GM21367 (cell line): ENCODE data around the gene NKAP.
"Not testable (repeated sequence)": the region's sequence is repeated elsewhere in the genome, so short reads cannot be mapped to it uniquely, and the experiment has no call there.

Experiments
- ATAC-seq: cut with Tn5 transposase; IDR thresholded peaks from one replicate; pipeline ENCODE4 v1.9.1; 2021; ENCODE audit not compliant: unreplicated experiment

Gene NKAP

GRCh38 chrX:119941336-119941735 is 2.2 kb downstream of the NKAP start:
- no peak for ATAC-seq

DNA sequence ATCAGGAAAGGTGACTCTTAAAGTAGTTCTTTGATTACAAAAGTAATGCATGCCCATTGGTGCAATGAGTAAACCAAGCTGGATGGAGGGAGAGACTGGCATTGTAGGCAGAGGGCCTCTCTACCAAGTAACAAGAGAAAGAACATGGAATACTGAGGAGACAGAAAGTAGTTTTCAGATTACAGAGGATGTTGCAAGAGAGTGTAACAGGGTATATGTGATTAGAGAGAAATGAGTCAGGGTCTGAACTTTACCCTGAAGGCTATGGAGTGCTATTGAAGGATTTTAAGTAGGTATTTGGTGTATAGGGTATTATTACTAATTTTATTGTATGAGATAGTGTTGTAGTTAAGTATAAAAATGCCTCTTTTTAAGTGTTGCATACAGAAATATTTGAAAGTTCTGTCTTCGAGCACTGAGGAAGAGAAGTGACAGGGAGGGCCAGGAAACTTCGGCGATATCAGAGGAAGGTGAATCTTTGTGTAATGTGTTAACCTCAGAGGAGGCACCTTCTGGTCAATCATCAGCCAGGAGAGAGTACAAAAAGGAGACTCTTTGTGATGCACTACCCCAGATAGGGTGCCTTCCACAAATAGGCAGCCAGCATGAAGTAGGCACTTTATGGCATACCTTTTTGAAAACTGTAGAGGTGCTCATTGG is 8.2 kb downstream of the NKAP start:
- no peak for ATAC-seq

- not testable (repeated sequence) for ATAC-seq
These were observed 21.2 kb downstream of the NKAP start for GRCh38 chrX:119922391-119922790.

DNA sequence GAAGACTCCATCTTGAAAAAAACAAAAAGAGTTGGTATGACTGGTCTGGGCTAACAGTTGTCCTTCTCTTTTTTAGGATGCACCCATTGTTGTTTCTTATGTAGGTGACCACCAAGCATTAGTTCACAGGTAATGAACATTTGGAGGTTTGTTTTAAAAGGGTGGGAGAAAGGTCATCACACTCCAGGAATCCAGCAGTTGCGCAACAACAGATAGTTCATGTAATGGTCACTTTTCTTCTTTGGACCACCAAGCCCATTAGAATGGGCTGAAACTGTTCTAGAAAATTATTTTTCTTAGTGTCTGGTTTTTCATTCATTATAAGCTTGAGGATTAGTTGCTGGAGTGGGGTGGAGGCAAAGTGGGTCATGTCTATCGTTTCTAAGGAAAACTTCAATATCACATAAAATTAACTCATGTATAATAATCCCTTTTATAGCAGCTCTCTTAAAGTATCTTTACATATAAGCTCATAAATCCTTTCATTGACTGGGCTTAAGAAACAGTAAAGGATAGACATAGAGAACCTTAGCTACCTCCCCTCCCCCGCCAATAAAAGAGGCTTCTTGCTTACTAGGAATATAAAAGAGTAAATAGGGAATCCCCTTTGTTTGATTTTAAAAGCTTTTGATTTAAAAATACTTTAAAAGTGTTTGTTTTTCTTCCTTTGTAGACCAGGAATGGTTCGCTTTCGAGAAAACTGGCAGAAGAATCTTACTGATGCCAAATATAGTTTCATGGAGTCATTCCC is 23.5 kb downstream of the NKAP start:
- no peak for ATAC-seq

GRCh38 chrX:119917877-119918276 is 25.7 kb downstream of the NKAP start:
- no peak for ATAC-seq

DNA sequence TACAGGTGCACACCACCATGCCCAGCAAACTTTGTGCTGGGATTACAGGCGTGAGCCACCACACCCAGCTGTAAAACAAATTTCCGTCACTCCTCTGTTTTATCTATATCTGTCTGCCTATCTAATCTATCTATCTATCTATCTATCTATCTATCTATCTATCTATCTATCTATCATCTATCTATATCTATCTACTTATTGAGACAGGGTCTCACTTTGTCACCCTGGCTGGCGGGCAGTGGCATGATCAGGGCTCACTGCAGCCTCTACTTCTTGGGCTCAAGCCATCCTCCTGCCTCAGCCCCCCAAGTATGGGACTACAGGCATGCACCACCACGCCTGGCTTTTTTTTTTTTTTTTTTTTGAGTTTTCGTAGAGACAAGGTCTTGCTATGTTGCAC is 27.2 kb downstream of the NKAP start:
- no peak for ATAC-seq

- ATAC-seq: no peak
These were observed 42.6 kb downstream of the NKAP start for GRCh38 chrX:119900976-119901375.

DNA sequence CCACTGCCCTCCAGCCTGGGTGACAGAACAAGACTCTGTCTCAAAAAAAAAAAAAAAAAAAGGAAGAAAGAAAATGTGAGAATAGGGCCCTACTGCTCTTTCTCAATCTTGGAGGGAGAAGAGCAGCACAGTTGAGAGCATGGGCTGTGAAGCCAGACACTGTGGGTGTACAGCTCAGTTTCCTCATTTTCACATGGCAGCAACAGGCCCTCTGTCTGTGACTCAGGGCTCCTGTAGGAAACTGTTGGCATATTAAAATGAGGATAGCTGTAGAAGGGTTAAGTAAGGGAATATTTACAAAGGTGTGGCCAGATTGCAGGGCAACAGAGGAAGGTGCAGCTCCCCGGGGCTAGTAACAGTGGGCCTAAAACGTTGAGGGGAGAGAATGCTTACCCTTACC is 44.4 kb downstream of the NKAP start:
- no peak for ATAC-seq

GRCh38 chrX:119895843-119896326 is 47.7 kb downstream of the NKAP start, which contains the start of gene AKAP14:
Gene AKAP14 (plus strand): TSS chrX:119895893. CDS start chrX:119903224, 7,331 bp downstream.
- ATAC-seq: no peak

GRCh38 chrX:119891961-119892692 is 51.4 kb downstream of the NKAP start:
- ATAC-seq: not testable (repeated sequence)

DNA sequence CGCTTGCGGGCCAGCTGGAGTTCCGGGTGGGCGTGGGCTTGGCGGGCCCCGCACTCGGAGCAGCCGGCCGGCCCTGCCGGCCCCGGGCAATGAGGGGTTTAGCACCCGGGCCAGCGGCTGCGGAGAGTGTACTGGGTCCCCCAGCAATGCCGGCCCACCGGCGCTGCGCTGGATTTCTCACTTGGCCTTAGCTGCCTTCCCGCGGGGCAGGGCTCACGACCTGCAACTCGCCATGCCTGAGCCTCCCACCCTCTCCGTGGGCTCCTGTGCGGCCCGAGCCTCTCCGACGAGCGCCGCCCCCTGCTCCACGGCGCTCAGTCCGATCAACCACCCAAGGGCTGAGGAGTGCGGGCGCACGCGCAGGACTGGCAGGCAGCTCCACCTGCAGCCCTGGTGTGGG is 52.9 kb downstream of the NKAP start:
- not testable (repeated sequence) for ATAC-seq

DNA sequence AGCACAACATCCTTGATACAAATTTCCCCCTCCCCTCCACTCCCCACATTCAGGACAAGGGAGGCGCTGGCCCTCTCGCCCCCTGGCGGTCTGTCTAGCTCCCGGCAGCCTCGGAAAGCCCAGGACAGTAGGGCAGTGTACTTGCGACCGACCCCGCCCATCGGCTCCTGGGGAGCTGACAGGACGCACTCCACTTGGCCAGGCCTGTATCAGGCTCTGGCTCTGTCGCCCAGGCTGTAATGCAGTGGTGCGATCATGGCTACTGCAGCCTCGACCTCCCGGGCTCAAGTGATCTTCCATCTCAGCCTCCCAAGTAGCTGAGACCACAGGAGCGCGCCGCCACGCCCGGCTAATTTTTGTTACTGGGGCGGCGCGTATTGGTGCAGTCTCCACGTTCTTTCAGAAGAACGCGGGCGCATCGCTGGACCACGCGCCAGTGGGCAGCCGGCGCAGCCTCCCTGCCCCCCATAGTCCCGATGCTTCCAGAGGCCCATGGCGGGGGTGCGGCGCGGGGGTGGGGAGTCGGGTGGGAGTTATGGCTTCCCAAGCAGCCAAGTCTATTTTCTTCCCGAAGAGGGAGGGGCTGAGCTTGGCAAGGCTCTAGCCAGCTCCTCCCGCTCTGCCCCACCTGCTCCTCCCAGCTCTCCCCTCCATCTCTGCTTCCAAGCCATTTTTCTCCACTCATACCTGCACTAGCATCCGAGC is 55.7 kb downstream of the NKAP start:
- peak; percentile 81 for ATAC-seq

DNA sequence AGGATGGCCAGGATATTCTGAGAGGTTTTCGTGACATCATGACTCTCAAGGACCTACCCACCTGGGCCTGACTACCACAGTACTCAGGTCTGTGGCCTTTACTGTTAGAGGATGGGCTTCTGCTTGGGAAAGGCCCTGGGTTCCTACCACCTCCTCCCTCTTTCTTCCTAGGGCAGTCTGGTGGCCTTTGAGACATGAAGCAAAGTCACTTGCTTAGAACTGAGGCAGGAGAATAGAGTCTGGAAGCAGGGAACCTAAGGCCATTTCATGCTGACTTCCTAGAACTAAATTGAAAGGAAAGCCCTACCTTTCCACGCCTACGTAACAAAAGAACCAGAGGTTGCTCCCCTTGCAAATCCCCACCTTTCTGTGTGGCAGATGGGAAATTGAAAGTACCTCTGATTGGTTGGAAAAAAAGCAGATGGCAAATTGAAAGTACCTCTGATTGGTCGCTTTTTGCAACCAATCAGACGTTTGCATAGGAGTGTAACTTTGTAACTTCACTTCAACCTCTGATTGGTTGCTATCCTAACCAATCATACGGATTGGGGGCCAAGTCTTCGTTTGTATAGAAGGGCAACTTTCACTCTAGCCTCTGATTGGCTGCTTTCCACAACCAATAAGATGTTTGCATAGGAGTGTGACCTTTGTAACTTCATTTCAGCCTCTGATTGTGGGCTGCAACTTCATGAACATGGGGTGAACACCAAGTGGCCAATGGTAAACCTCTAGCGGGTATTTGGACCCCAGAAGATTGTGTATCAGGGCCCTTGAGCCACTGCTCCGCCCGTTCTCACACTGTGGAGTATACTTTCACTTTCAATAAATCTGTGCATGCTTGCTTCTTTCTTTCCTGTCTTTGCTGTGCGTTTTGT is 57.8 kb downstream of the NKAP start:
- no peak for ATAC-seq

GRCh38 chrX:119880552-119881437 is 62.8 kb downstream of the NKAP start:
- ATAC-seq: peak; percentile 77

DNA sequence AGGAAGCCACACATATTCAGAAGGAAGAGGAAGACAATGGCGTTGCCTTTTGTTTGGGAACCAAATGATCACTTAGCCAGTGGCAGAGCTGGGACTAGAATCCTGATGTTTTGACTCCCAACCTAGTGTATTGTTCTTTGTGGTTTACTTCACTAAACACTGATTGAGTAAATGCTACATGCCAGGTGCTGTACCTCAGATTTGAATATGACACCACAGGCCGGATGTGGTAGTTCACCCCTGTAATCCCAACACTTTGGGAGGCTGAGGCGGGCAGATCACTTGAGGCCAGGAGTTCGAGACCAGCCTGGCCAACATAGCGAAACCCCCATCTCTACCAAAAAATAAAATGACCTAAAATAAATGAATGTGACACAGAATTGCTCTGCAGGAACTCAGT is 63.5 kb downstream of the NKAP start:
- no peak for ATAC-seq

- ATAC-seq: no peak
These were observed 64.8 kb downstream of the NKAP start for GRCh38 chrX:119878740-119879139.

- peak; percentile 95 for ATAC-seq
These were observed 71.8 kb downstream of the NKAP start, which contains the start of the genes NDUFA1 and RNF113A for GRCh38 chrX:119871599-119872395. Gene NDUFA1 (plus strand): TSS chrX:119871832. CDS start chrX:119871912, 80 bp downstream. Gene RNF113A (minus strand): TSS chrX:119871733. CDS start chrX:119871613, 120 bp downstream.

GRCh38 chrX:119871245-119871598 is 72.3 kb downstream of the NKAP start:
- peak; percentile 34 for ATAC-seq
